Left ventricle myocardium inferior (tissue), 1 donor: ENCODE measurements around the gene RPS24. TPM values are rescaled to one million over a fixed set of nuclear protein-coding genes. Genes with fewer than 3 reads are reported as not detected.
"Not testable (repeated sequence)": the region's sequence is repeated elsewhere in the genome, so short reads cannot be mapped to it uniquely, and the experiment has no call there.

ENCODE experiments used
- DNase-seq: peaks from one replicate; pipeline ENCODE4 v3.0.0-alpha.2; 2020
- H3K27ac ChIP-seq: fragments of 200-600 bp; replicated peaks from 2 replicates; pipeline ENCODE4 v1.8.0; 2021
- H3K27me3 ChIP-seq: fragments of 200-600 bp; 2 replicates; pipeline ENCODE4 v1.8.0; 2021; ENCODE audit warnings: low read depth
- H3K36me3 ChIP-seq: fragments of 200-600 bp; 2 replicates; pipeline ENCODE4 v1.8.0; 2021
- H3K4me1 ChIP-seq: fragments of 200-600 bp; 2 replicates; pipeline ENCODE4 v1.8.0; 2021
- H3K4me3 ChIP-seq: fragments of 200-600 bp; 2 replicates; pipeline ENCODE4 v1.8.0; 2021; ENCODE audit warnings: mild to moderate bottlenecking, moderate library complexity
- H3K9me3 ChIP-seq: fragments of 200-600 bp; replicated peaks from 2 replicates; pipeline ENCODE4 v1.8.0; 2021
- CTCF ChIP-seq: fragments of 200-600 bp; IDR thresholded peaks from 2 replicates; pipeline ENCODE4 v1.8.0; 2021; ENCODE audit warnings: antibody characterized with exemption, mild to moderate bottlenecking, borderline replicate concordance
- intact Hi-C: fragments of 100-400 bp; cut with micrococcal nuclease; formaldehyde crosslinking; loops from one replicate; pipeline ENCODE4 v1.11.0; 2022
- total RNA-seq: library from RNA; stranded (reverse); fragmentation: NEBNext Ultra II Directional; extraction: Animal tissue kit (Norgen Biotek cat#: 25700); gene quantifications from one replicate; pipeline ENCODE4 v1.2.1, GENCODE V29; 2021
- donor health status: DM: no; HTN: yes; CAD: no; lungs with severe emphysema.

The RPS24 gene
- total RNA-seq, 1 donor from 2014 or later: 829 TPM

GRCh38 chr10:78059906-78060702, 26.4 kb downstream of the RPS24 start:
- no peaks in the 10 kb centered on the region for H3K36me3 ChIP-seq
- no peaks in the 10 kb centered on the region for H3K9me3 ChIP-seq
- TF ChIP-seq CTCF: no peak
- DNase-seq: no peak
- intact Hi-C loops: no loop called here
- no peaks in the 10 kb centered on the region for H3K4me1 ChIP-seq
- no peaks in the 10 kb centered on the region for H3K27me3 ChIP-seq
- H3K4me3 ChIP-seq: no peak overlapping the region
- no peak overlapping the region for H3K27ac ChIP-seq

GRCh38 chr10:78062296-78062695, 28.6 kb downstream of the RPS24 start:
- Histone ChIP-seq H3K27ac (no peak overlapping the region), H3K9me3 (no peaks in the 10 kb centered on the region)

GRCh38 chr10:78063236-78063635, 29.6 kb downstream of the RPS24 start:
- H3K4me3 ChIP-seq: no peak overlapping the region
- intact Hi-C loops: no loop called here
- DNase-seq: no peak
- H3K36me3 ChIP-seq: no peaks in the 10 kb centered on the region
- no peaks in the 10 kb centered on the region for H3K27me3 ChIP-seq
- H3K27ac ChIP-seq: no peak overlapping the region
- TF ChIP-seq CTCF: no peak
- no peaks in the 10 kb centered on the region for H3K9me3 ChIP-seq
- H3K4me1 ChIP-seq: no peaks in the 10 kb centered on the region

More at GRCh38 chr10:78062296-78062695, 28.6 kb downstream of the RPS24 start:
- H3K4me1 ChIP-seq: no peaks in the 10 kb centered on the region
- TF ChIP-seq CTCF: no peak
- intact Hi-C loops: no loop called here
- H3K36me3 ChIP-seq: no peaks in the 10 kb centered on the region
- no peaks in the 10 kb centered on the region for H3K27me3 ChIP-seq
- H3K4me3 ChIP-seq: no peak overlapping the region
- DNase-seq: no peak

GRCh38 chr10:78064919-78065318, 31.3 kb downstream of the RPS24 start:
- H3K36me3 ChIP-seq, H3K27me3 ChIP-seq, H3K4me3 ChIP-seq, H3K9me3 ChIP-seq, intact Hi-C loops, DNase-seq, H3K27ac ChIP-seq, H3K4me1 ChIP-seq: not testable (repeated sequence)

GRCh38 chr10:78065611-78066010, 31.9 kb downstream of the RPS24 start:
- no peak for TF ChIP-seq CTCF

GRCh38 chr10:78066012-78066411, 32.3 kb downstream of the RPS24 start:
- H3K27ac ChIP-seq: no peak overlapping the region
- TF ChIP-seq CTCF: no peak
- H3K27me3 ChIP-seq: no peaks in the 10 kb centered on the region
- H3K4me1 ChIP-seq: no peaks in the 10 kb centered on the region
- H3K36me3 ChIP-seq: no peaks in the 10 kb centered on the region
- intact Hi-C loops: no loop called here
- H3K9me3 ChIP-seq: no peaks in the 10 kb centered on the region
- no peak for DNase-seq
- H3K4me3 ChIP-seq: no peak overlapping the region

More at GRCh38 chr10:78065611-78066010, 31.9 kb downstream of the RPS24 start:
- H3K4me3 ChIP-seq: no peak overlapping the region
- no peak for DNase-seq
- no peak overlapping the region for H3K27ac ChIP-seq
- H3K27me3 ChIP-seq: no peaks in the 10 kb centered on the region
- intact Hi-C loops: no loop called here
- H3K4me1 ChIP-seq: no peaks in the 10 kb centered on the region
- H3K9me3 ChIP-seq: no peaks in the 10 kb centered on the region
- H3K36me3 ChIP-seq: no peaks in the 10 kb centered on the region
